K562 (cell line): Measurements from ENCODE around the gene TRABD2B. TPM values are rescaled to one million over a fixed set of nuclear protein-coding genes. Genes with fewer than 3 reads are reported as not detected.

Source experiments
- ATAC-seq: fragments of 200-7000 bp; cut with Tn5 transposase; 3 replicates; pipeline ENCODE4 v1.9.1; 2020; ENCODE audit warnings: moderate library complexity
- BruUV-seq: library from RNA; stranded (reverse); fragments of 400-500 nt; replicated peaks from 2 replicates; lab custom pipeline; 2021; lab: Mats Ljungman, UMichigan
- CTCF ChIA-PET: fragments of 300-600 bp; formaldehyde crosslinking; extraction: SDS; loops from one replicate; lab custom pipeline; 2021; ENCODE audit warnings: low intra/inter-chr PET ratio; lab: Yijun Ruan, JAX
- POLR2A ChIA-PET: fragments of 300-600, 350-650 bp; sonication (Branson Sonifier 250); formaldehyde crosslinking; extraction: SDS; loops from one replicate; lab custom pipeline; 2021; ENCODE audit warnings: antibody characterized with exemption, inconsistent platforms; lab: Yijun Ruan, JAX
- DNase-seq, 4 experiments: peaks; one replicate each; pipeline versions ENCODE4 v3.0.0 to v3.0.0-alpha.2; 2011 to 2018; ENCODE audit warnings: low spot score in 3 of 4, mixed read lengths in 3 of 4; ENCODE audit errors: extremely low read depth in 1 of 4
- FAIRE-seq: peaks from 2 replicates; lab custom pipeline; 2011; peaks lifted over from hg19 to GRCh38; lab: Jason Lieb, UNC
- H2AFZ ChIP-seq: 2 replicates; pipeline ENCODE4 v1.6.0; 2011; ENCODE audit warnings: low read depth, low read length, control low read depth, inconsistent platforms
- H3K27ac ChIP-seq: fragments of 200-600 bp; 3 replicates; pipeline ENCODE4 v1.8.0; 2011; ENCODE audit warnings: low read depth, mild to moderate bottlenecking, control low read depth, inconsistent platforms, low read length, moderate library complexity, mixed read lengths; ENCODE audit errors: extremely low read depth
- H3K27me3 ChIP-seq, 2 experiments: fragments of 300-600 bp in 1 of 2; 2 replicates in 1 of 2; 3 replicates in 1 of 2; pipeline versions ENCODE4 v1.6.0 to v1.8.0; 2011; ENCODE audit warnings: inconsistent platforms in 2 of 2, low read length in 2 of 2, mild to moderate bottlenecking in 1 of 2, mixed read lengths in 1 of 2, moderate library complexity in 1 of 2; ENCODE audit not compliant: control insufficient read depth in 2 of 2, insufficient read depth in 2 of 2
- H3K36me3 ChIP-seq: fragments of 300-600 bp; 3 replicates; pipeline ENCODE4 v1.8.0; 2011; ENCODE audit warnings: mild to moderate bottlenecking, low read length, inconsistent platforms; ENCODE audit not compliant: control insufficient read depth, insufficient read depth
- H3K4me1 ChIP-seq, 2 experiments: fragments of 200-600 bp in 1 of 2; replicated peaks in 1 of 2; 2 replicates in 1 of 2; 3 replicates in 1 of 2; pipeline versions ENCODE4 v1.5.1 to v1.8.0; 2011; ENCODE audit warnings: inconsistent platforms in 2 of 2, low read length in 2 of 2, mild to moderate bottlenecking in 1 of 2, mixed read lengths in 1 of 2, moderate library complexity in 1 of 2; ENCODE audit not compliant: control insufficient read depth in 2 of 2, insufficient read depth in 2 of 2
- H3K4me2 ChIP-seq: 2 replicates; pipeline ENCODE4 v1.6.1; 2011; ENCODE audit warnings: low read length, control low read depth, inconsistent platforms, mixed read lengths; ENCODE audit not compliant: insufficient read depth
- H3K4me3 ChIP-seq: fragments of 200-600 bp; sonication (generic), shearing (Covaris generic); 2 replicates; pipeline ENCODE4 v1.5.1; 2016; ENCODE audit warnings: control low read depth, inconsistent platforms
- H3K79me2 ChIP-seq: fragments of 200-600 bp; 3 replicates; pipeline ENCODE4 v1.8.0; 2011; ENCODE audit warnings: low read length, inconsistent platforms; ENCODE audit not compliant: control insufficient read depth, insufficient read depth
- H3K9ac ChIP-seq, 2 experiments: 2 replicates each; pipeline versions ENCODE4 v1.6.0 to v1.6.1; 2011; ENCODE audit warnings: low read depth in 2 of 2, low read length in 2 of 2, control low read depth in 1 of 2, inconsistent platforms in 1 of 2, mild to moderate bottlenecking in 1 of 2, mixed read lengths in 1 of 2; ENCODE audit not compliant: insufficient read depth in 1 of 2
- H3K9me1 ChIP-seq: one replicate; pipeline ENCODE4 v1.6.0; 2011; ENCODE audit warnings: inconsistent platforms, mild to moderate bottlenecking, low read length, moderate library complexity; ENCODE audit not compliant: control insufficient read depth, insufficient read depth
- H3K9me3 ChIP-seq: replicated peaks from 2 replicates; pipeline ENCODE4 v1.5.1; 2011; ENCODE audit warnings: low read depth, low read length, inconsistent platforms; ENCODE audit not compliant: control insufficient read depth, insufficient read depth
- H4K20me1 ChIP-seq: replicated peaks from 2 replicates; pipeline ENCODE4 v1.6.1; 2011; ENCODE audit warnings: low read length, inconsistent platforms, mixed read lengths; ENCODE audit not compliant: control insufficient read depth, insufficient read depth
- ARNT ChIP-seq, 2 experiments: fragments of 450-650 bp; IDR thresholded peaks; 2 replicates each; pipeline ENCODE4 v1.6.1; 2016; ENCODE audit warnings: mild to moderate bottlenecking in 1 of 2
- CREB5 ChIP-seq: fragments of 250-450 bp; sonication (Bioruptor Pico); IDR thresholded peaks from 2 replicates; pipeline ENCODE4 v1.5.0; 2020; ENCODE audit warnings: mild to moderate bottlenecking
- ETV6 ChIP-seq, 3 experiments: fragments of 150-350 bp in 1 of 3; sonication (generic) in 1 of 3; formaldehyde crosslinking in 1 of 3; IDR thresholded peaks; 2 replicates each; pipeline versions ENCODE4 v1.6.1 to v1.8.0; 2014 to 2022; ENCODE audit warnings: borderline replicate concordance in 2 of 3, low read depth in 2 of 3, antibody characterized with exemption in 1 of 3, low read length in 1 of 3, mild to moderate bottlenecking in 1 of 3, missing genetic modification reagents in 1 of 3
- IFI16 ChIP-seq: fragments of 250-450 bp; sonication (Bioruptor Pico); IDR thresholded peaks from 2 replicates; pipeline ENCODE4 v2.1.2; 2022; ENCODE audit warnings: mild to moderate bottlenecking, inconsistent platforms
- KDM5B ChIP-seq: fragments of 200-600 bp; sonication (generic); IDR thresholded peaks from 2 replicates; pipeline ENCODE4 v1.6.1; 2012; ENCODE audit warnings: low read depth, mild to moderate bottlenecking, moderate library complexity, low read length, control low read depth, inconsistent platforms; ENCODE audit not compliant: insufficient replicate concordance
- MAFF ChIP-seq: IDR thresholded peaks from 2 replicates; pipeline ENCODE4 v1.6.1; 2012; ENCODE audit warnings: low read length, improper control_type of control experiment
- NBN ChIP-seq: fragments of 450-650 bp; IDR thresholded peaks from 2 replicates; pipeline ENCODE4 v1.6.1; 2016; ENCODE audit warnings: low read depth, mild to moderate bottlenecking
- PHTF2 ChIP-seq: fragments of 250-450 bp; sonication (Bioruptor Pico); IDR thresholded peaks from 2 replicates; pipeline ENCODE4 v1.5.0; 2021; ENCODE audit warnings: mild to moderate bottlenecking
- RNF2 ChIP-seq: sonication (generic); IDR thresholded peaks from 2 replicates; pipeline ENCODE4 v1.6.1; 2016
- TCFL5 ChIP-seq: fragments of 250-450 bp; sonication (Bioruptor Pico); conservative IDR thresholded peaks from 2 replicates; pipeline ENCODE4 v1.6.1; 2021; ENCODE audit warnings: mild to moderate bottlenecking, moderate library complexity, matching md5 sums
- THAP7 ChIP-seq: fragments of 250-450 bp; sonication (Bioruptor Pico); IDR thresholded peaks from 2 replicates; pipeline ENCODE4 v1.5.0; 2021
- ZBTB17 ChIP-seq: fragments of 450-650 bp; formaldehyde crosslinking; IDR thresholded peaks from 2 replicates; pipeline ENCODE4 v1.4.0; 2020; ENCODE audit warnings: mild to moderate bottlenecking
- ZFP1 ChIP-seq: fragments of 450-650 bp; formaldehyde crosslinking; IDR thresholded peaks from 2 replicates; pipeline ENCODE4 v1.4.0; 2020; ENCODE audit warnings: mild to moderate bottlenecking, mixed read lengths
- ZNF395 ChIP-seq: fragments of 200-800 bp; sonication (Bioruptor generic); IDR thresholded peaks from 2 replicates; pipeline ENCODE4 v1.6.1; 2017; ENCODE audit warnings: missing genetic modification characterization, missing compliant biosample characterization
- ZNF696 ChIP-seq: fragments of 250-450 bp; sonication (Bioruptor Pico); conservative IDR thresholded peaks from 2 replicates; pipeline ENCODE4 v1.4.0; 2020; ENCODE audit warnings: mild to moderate bottlenecking, moderate library complexity
- WGBS: fragments of 100-300 bp; shearing (Covaris generic); methylation state at CpG from one replicate; pipeline ENCODE4 v1.1.6; 2016; ENCODE audit warnings: low coverage, mixed read lengths; ENCODE audit not compliant: insufficient coverage; ENCODE audit errors: missing lambda C conversion rate; 5-methylcytosine and 5-hydroxymethylcytosine counted together
- in situ Hi-C: fragments of 300-500 bp; cut with MboI; formaldehyde crosslinking; loops from 4 replicates; pipeline ENCODE4 v1.15.0; 2018; ENCODE audit warnings: inconsistent platforms, mixed read lengths
- intact Hi-C: fragments of 100-400 bp; cut with micrococcal nuclease; formaldehyde crosslinking; loops from 2 replicates; pipeline ENCODE4 v1.14.2; 2022
- polyA plus RNA-seq, 8 experiments: library from polyadenylated mRNA; depleted of rRNA in 4 of 8; stranded (reverse) in 5 of 8; unstranded in 3 of 8; fragments of >200 nt; fragmentation: Nextera tagmentation in 2 of 8; fragmentation: Illumina TruSeq in 1 of 8; extraction: Ambion mirVana in 2 of 8; extraction: Trizol in 1 of 8; gene quantifications; 2 replicates each; pipeline versions ENCODE4 v1.2.1 to v1.2.3, GENCODE V29; 2011 to 2014; ENCODE audit warnings: inconsistent platforms in 1 of 8, missing spikeins in 1 of 8
- total RNA-seq, 7 experiments: library from RNA; depleted of rRNA in 6 of 7; stranded (reverse); fragments of >200 nt in 6 of 7; fragmentation: Illumina TruSeq in 2 of 7; extraction: Trizol in 2 of 7; gene quantifications; 2 replicates each; pipeline versions ENCODE4 v1.2.1 to v1.2.3, GENCODE V29; 2011 to 2021; ENCODE audit warnings: low replicate concordance in 1 of 7

TRABD2B gene
- total and polyA plus RNA-seq, 9 of the 15 experiments (the other 6 are each of a cell fraction or from before 2014, with no cell fraction given) = not detected

GRCh38 chr1:47791879-47792608, 205.1 kb downstream of the TRABD2B start (continued):
- TF ChIP-seq KDM5B = no peak
- TF ChIP-seq IFI16 (CRISPR knock-in tag) = no peak
- no peak for TF ChIP-seq PHTF2
- TF ChIP-seq ETV6 (IDR thresholded peaks at IDR 0.05; ENCODE audit: borderline replicate concordance in 1 of 2, low read depth in 2 of 2, low read length in 1 of 2) = no peak
- no peak for TF ChIP-seq ETV6 (CRISPR knock-in tag; IDR thresholded peaks at IDR 0.05; ENCODE audit: borderline replicate concordance)
- TF ChIP-seq ZNF395 (CRISPR knock-in tag) = no peak
- TF ChIP-seq NBN = no peak

- Histone ChIP-seq H3K27ac (no peak overlapping the region), H3K27me3 (peaks cover 0 to 20% of the 10 kb centered on the region in 2 experiments; a peak in 1 of 5 replicates), H3K4me3 (no peak overlapping the region), H3K4me1 (no peaks in the 10 kb centered on the region), H3K79me2 (no peaks in the 10 kb centered on the region), H3K4me2 (no peak overlapping the region), H3K9ac (no peak overlapping the region), H4K20me1 (peaks cover 8% of the 10 kb centered on the region; the same call in 1 of the 2 replicates), H3K9me3 (no peaks in the 10 kb centered on the region), H3K9me1 (no peaks in the 10 kb centered on the region), H3K36me3 (no peaks in the 10 kb centered on the region), H2AFZ (no peak overlapping the region)
- no TSS peak for BruUV-seq
- intact Hi-C loops (no loop called here), in situ Hi-C loops (no loop called here)
- no peak for FAIRE-seq
- no peak for DNase-seq
- 0% methylated on average over 4 of the region's 4 CpGs for WGBS
- POLR2A ChIA-PET = interaction anchor here (0.6 kb wide), 1 partner anchor 42 kb away, joined by 3 read pairs; no protein-coding TSS in a partner anchor
- ATAC-seq = no peak
- CTCF ChIA-PET = no interaction called here
- TF ChIP-seq TCFL5 (no peak), MAFF (no peak), THAP7 (CRISPR knock-in tag) (no peak), CREB5 (CRISPR knock-in tag) (no peak), ZNF696 (CRISPR knock-in tag) (no peak), ZBTB17 (CRISPR knock-in tag) (no peak), ZFP1 (CRISPR knock-in tag) (no peak), RNF2 (no peak), ARNT (IDR thresholded peaks at IDR 0.05) (no peak)
These were observed 208.4 kb downstream of the TRABD2B start for GRCh38 chr1:47788761-47789160.
